Stimulated activated naive B cell treated with anti-CD40 and anti-IgM and Interleukin-4, amounts not matched to agents 10 μg/mL and 1 μg/mL and 100 μg/mL, for 72 hours (primary cell): ENCODE measurements around the gene STOX2.

Experiments used
- ATAC-seq, 2 donors: fragments of 150-1000 bp; cut with Tn5 transposase; replicated peaks; 2 replicates each; pipeline ENCODE4 v1.10.0; 2021; ENCODE audit warnings: moderate library complexity in 1 of 2
- DNase-seq: peaks from one replicate; pipeline ENCODE4 v3.0.0; 2021
- H3K27ac Mint-ChIP-seq: one replicate; pipeline ENCODE4 v1.8.0; 2022; ENCODE audit warnings: mild to moderate bottlenecking, mixed read lengths
- H3K27me3 Mint-ChIP-seq, 2 donors: one replicate each; pipeline ENCODE4 v1.8.0; 2022; ENCODE audit warnings: mixed read lengths in 2 of 2
- H3K36me3 Mint-ChIP-seq, 2 donors: one replicate each; pipeline ENCODE4 v1.8.0; 2022; ENCODE audit warnings: mixed read lengths in 2 of 2, mild to moderate bottlenecking in 1 of 2
- H3K4me1 Mint-ChIP-seq, 2 donors: one replicate each; pipeline ENCODE4 v1.8.0; 2022; ENCODE audit warnings: mixed read lengths in 2 of 2, mild to moderate bottlenecking in 1 of 2
- H3K4me3 Mint-ChIP-seq, 2 donors: one replicate each; pipeline ENCODE4 v1.8.0; 2022; ENCODE audit warnings: mild to moderate bottlenecking in 2 of 2, mixed read lengths in 2 of 2, moderate library complexity in 1 of 2
- H3K9me3 Mint-ChIP-seq, 2 donors: one replicate each; pipeline ENCODE4 v1.8.0; 2022; ENCODE audit warnings: mixed read lengths in 2 of 2, mild to moderate bottlenecking in 1 of 2

STOX2 gene

DNA sequence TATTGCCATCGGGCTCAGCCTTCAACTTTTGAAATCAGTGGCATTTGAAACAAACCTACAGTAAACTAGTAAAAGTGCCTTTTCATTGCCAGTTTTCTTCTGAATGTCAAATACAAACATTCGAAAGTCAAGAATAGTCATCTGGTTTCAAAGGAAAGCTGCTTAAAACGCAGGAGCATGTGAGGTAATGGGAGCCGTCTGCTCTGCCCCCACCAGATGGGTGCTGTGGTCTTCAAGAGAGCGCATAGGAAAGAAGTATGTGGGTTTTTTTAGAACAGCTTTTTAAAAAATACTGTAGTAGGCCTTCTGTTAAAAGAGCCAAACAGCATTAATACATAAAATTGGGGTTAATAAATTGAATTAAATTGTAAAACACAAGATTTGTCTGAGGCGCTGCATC, 88.6 kb downstream of the STOX2 start:
- H3K4me1 Mint-ChIP-seq: no peaks in the 10 kb centered on the region
- DNase-seq (no peak), ATAC-seq (no peak)
- no peak overlapping the region for H3K27ac Mint-ChIP-seq
- peaks cover 4 to 6% of the 10 kb centered on the region in 2 donors for H3K27me3 Mint-ChIP-seq
- H3K9me3 Mint-ChIP-seq: no peaks in the 10 kb centered on the region
- no peak overlapping the region for H3K4me3 Mint-ChIP-seq
- no peaks in the 10 kb centered on the region for H3K36me3 Mint-ChIP-seq

DNA sequence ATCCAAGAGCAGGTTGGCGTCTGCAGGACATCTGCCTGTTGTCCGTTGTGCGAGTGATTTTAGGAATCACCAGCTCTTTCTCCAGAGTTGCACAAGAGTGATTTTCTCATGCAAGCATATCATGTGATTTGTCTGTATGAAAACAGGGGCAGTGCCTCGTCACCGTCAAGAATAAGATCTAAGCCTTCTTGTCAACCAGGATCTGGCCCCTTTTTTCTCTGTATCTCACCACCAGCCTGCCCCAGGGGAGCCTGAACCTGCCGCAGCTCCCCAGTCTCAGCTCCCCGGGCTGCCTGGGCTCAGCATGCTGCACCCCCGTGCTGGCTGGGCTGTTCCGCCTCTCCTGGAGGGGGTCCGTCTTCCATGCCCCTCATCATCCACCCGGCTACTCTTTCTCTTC, 90.5 kb downstream of the STOX2 start:
- H3K27ac Mint-ChIP-seq: no peak overlapping the region
- H3K4me1 Mint-ChIP-seq: no peaks in the 10 kb centered on the region
- ATAC-seq (no peak), DNase-seq (no peak)
- no peaks in the 10 kb centered on the region for H3K36me3 Mint-ChIP-seq
- H3K27me3 Mint-ChIP-seq: peaks cover 6 to 8% of the 10 kb centered on the region in 2 donors
- H3K9me3 Mint-ChIP-seq: no peaks in the 10 kb centered on the region
- H3K4me3 Mint-ChIP-seq: no peak overlapping the region

DNA sequence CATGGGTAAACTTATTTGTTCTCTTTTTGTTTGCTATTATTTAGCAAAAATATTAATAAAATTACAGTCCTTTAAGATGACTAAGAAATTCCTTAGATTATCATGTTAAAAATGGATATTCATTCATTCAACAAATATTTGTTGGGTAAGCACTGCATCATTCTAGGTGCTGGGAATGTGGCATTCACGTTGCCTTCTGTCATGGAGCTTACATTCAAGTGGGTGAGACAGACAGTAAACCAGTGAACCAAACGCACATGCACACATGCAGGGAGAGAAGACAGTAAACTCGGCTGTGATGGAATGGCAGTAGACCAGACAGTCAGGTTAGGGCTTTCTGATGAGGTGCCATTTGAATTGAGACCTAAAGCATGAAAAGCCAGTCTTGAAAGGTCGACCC, 91.8 kb downstream of the STOX2 start:
- H3K36me3 Mint-ChIP-seq: no peaks in the 10 kb centered on the region
- no peak overlapping the region for H3K27ac Mint-ChIP-seq
- no peak for DNase-seq
- no peaks in the 10 kb centered on the region for H3K9me3 Mint-ChIP-seq
- H3K4me3 Mint-ChIP-seq: no peak overlapping the region
- H3K4me1 Mint-ChIP-seq: no peaks in the 10 kb centered on the region
- peaks cover 6 to 8% of the 10 kb centered on the region in 2 donors for H3K27me3 Mint-ChIP-seq
- no peak for ATAC-seq

DNA sequence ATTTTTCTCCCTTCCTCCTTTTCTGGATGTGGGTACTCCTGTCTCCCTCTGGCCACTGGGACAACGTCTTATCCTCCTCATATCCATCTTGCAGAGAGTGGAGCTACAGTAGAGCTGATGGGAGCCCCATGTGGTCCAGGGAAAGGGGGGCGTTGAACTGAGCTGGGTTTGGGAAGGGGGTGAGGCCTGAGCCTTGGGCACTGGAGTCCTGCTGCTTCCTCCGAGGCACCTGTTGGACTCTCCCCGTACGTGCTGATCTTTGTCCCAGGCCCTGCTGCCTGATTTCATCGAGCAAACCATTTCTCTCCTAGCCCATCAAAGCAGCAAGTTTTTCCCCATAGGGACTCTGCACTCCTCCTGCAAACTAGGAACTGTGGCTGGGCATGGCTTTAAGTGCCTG, 94.3 kb downstream of the STOX2 start:
- H3K9me3 Mint-ChIP-seq: no peaks in the 10 kb centered on the region

DNA sequence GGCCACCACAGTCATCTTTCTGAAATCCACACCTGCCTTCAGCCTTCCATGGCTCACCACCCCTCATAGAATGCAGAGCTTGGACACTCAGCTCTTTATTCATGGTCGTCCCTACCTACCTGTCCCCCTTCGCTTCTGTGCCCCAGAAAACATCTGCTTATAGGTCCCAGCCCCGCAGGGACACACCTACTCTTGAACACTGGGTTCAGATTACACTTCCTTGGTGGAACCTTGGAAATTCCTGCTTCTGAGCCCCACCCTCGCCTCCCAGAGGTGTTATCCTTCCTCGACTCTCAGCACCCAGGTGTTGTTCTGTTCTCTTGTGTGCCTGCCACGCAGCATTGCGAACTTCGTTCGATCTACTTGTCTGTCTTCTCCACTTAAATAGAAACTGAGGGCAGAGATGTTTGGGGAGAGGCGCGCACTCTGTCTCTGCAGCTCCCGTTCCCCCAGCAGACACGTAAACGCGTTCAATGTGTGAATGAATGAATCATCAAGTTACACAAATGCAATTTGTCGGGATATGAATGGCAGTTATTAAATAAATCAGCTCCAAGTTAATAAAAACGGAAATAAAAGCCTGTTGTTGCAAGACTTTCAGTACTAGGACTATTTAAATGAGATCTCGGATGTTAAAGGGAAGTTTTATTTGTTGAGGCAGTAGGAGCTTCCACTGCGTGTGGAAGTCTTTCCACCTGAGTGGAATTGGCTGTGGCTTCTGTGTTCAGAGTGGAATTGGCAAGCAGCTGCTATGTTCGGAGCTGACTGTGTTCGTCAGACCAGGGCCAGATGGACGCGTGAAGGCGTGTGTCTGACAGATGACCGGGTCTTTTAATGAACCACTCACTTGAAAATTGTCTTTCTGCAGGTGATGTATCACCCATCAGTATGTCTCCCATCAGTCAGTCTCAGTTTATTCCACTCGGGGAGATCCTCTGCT, 95.6 kb downstream of the STOX2 start:
- no peak for ATAC-seq
- Mint-ChIP-seq H3K9me3 (no peaks in the 10 kb centered on the region), H3K27me3 (peaks cover 0 to 4% of the 10 kb centered on the region in 2 donors)

More for the DNA sequence above, 94.3 kb downstream of the STOX2 start:
- Mint-ChIP-seq H3K27ac (no peak overlapping the region), H3K36me3 (no peaks in the 10 kb centered on the region), H3K4me1 (no peaks in the 10 kb centered on the region), H3K4me3 (no peak overlapping the region), H3K27me3 (peaks cover 0 to 6% of the 10 kb centered on the region in 2 donors)
- ATAC-seq (no peak), DNase-seq (no peak)

DNA sequence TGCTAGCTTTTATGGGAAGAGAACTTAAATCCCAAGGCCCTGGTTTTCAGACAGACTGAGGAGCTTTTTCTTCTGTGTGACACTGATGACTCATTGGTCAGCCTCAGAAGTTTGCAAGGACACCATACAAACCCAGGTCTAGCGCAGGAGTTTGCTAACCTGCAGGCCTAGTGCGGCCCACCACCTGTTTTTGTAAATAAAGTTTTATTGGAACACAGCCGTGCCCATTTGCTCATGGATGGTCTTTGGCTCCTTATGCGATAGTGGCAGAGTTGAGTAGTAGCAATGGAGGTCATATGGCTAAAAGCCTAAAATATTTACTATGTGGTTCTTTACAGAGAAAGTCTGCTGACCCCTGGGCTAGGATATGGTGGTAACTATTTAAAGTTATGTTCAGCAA, 98.3 kb downstream of the STOX2 start:
- DNase-seq (no peak), ATAC-seq (no peak)
- H3K27ac Mint-ChIP-seq: no peak overlapping the region
- no peaks in the 10 kb centered on the region for H3K9me3 Mint-ChIP-seq
- H3K4me1 Mint-ChIP-seq: no peaks in the 10 kb centered on the region
- peaks cover 0 to 4% of the 10 kb centered on the region in 2 donors for H3K27me3 Mint-ChIP-seq
- no peak overlapping the region for H3K4me3 Mint-ChIP-seq
- no peaks in the 10 kb centered on the region for H3K36me3 Mint-ChIP-seq

More for the DNA sequence above, 95.6 kb downstream of the STOX2 start:
- Mint-ChIP-seq H3K4me1 (no peaks in the 10 kb centered on the region), H3K4me3 (no peak overlapping the region), H3K27ac (no peak overlapping the region), H3K36me3 (no peaks in the 10 kb centered on the region)
- DNase-seq: no peak

DNA sequence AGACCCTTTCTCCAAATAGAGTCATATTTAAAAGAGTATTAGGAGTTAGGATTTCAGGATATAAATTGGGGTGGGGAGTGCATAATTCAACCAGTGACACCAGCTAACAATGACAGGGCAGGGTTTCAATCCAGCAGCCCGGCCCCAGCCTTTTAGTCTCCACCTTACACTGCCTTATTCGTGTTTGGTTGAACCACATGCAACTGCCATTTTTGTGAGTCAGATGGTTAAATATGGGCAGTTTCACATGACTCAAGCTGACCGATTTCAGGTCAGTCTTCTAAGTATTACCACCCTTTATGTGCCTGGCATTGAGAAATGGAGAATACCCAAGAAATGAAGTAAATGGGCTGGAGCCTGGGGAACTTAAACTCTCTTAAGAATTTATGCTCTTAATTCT, 102.8 kb downstream of the STOX2 start:
- H3K27ac Mint-ChIP-seq: no peak overlapping the region
- H3K27me3 Mint-ChIP-seq: no peaks in the 10 kb centered on the region
- H3K4me3 Mint-ChIP-seq: no peak overlapping the region
- no peaks in the 10 kb centered on the region for H3K36me3 Mint-ChIP-seq
- no peak for ATAC-seq
- DNase-seq: no peak
- H3K9me3 Mint-ChIP-seq: peaks cover 0 to 2% of the 10 kb centered on the region in 2 donors
- no peaks in the 10 kb centered on the region for H3K4me1 Mint-ChIP-seq

DNA sequence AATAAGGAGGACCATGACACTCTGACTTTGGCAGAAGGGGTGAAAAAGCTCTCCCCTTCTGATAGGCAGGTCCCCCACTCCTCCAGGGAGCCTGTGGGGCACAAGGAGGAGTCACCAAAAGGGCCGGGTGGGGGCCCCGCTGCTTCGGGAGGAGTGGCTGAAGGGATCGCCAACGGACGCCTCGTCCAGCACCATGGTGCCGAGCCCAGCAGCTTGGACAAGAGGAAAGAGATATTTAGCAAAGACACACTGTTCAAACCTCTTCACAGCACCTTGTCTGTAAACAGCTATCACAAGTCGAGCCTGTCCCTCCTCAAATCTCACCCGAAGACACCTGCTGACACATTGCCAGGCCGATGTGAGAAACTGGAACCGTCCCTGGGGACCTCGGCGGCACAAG, 105.6 kb downstream of the STOX2 start:
- H3K36me3 Mint-ChIP-seq: no peaks in the 10 kb centered on the region

DNA sequence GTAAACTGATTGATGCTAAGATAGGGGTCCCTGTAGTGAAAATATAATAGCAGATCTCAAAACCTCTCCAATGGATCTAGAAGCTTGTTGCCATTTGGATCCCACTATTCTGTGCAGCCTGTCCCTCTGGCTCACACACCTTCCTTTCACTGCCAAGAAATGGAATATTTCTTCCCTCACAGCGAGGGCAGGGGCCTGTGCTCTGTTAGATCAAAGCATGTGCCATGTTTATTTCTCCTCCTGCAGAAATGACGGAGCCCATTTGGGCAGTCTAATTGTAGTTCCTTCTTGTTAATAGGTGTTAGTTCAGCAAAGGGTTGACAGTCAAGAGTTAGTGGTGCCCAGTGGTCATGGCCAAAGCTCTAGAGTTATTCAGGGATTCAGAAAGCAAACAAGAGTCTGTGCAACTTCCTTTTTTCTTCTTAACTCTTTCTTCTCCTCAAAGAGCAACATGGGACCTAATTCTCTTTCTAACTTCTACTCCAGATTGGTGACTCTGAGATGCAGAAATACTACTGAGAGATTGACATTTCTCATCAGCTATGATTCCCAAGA, 106.8 kb downstream of the STOX2 start:
- no peaks in the 10 kb centered on the region for H3K4me1 Mint-ChIP-seq
- peaks cover 0 to 2% of the 10 kb centered on the region in 2 donors for H3K9me3 Mint-ChIP-seq
- H3K36me3 Mint-ChIP-seq: no peaks in the 10 kb centered on the region
- no peaks in the 10 kb centered on the region for H3K27me3 Mint-ChIP-seq
- DNase-seq (no peak), ATAC-seq (no peak)
- no peak overlapping the region for H3K27ac Mint-ChIP-seq
- H3K4me3 Mint-ChIP-seq: no peak overlapping the region

More for the DNA sequence above, 105.6 kb downstream of the STOX2 start:
- DNase-seq (no peak), ATAC-seq (no peak)
- H3K27ac Mint-ChIP-seq: no peak overlapping the region
- H3K27me3 Mint-ChIP-seq: no peaks in the 10 kb centered on the region
- no peak overlapping the region for H3K4me3 Mint-ChIP-seq
- H3K4me1 Mint-ChIP-seq: no peaks in the 10 kb centered on the region
- peaks cover 0 to 2% of the 10 kb centered on the region in 2 donors for H3K9me3 Mint-ChIP-seq

DNA sequence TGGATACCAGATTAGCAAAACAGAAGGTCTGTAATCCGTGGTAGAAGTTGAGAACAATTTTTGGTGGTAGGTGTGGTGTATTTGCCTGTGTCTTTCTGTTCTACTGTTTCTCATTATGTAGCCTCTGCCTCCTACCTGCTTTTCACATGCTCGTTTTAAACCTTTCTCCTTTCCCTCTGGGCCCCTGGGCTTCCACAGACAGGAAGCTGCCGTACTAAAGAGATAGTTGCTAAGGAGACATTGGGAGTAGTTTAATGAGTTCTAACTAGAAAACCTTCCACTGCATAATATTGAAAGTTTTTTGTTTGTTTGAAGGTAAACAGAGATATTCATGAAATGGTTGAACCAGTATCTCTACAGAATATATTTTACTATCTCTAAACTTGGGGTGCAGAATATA, 107.8 kb downstream of the STOX2 start:
- Mint-ChIP-seq H3K27ac (no peak overlapping the region), H3K27me3 (no peaks in the 10 kb centered on the region), H3K4me3 (no peak overlapping the region), H3K9me3 (peaks cover 0 to 2% of the 10 kb centered on the region in 2 donors), H3K36me3 (no peaks in the 10 kb centered on the region), H3K4me1 (no peaks in the 10 kb centered on the region)
- ATAC-seq: no peak
- DNase-seq: no peak

DNA sequence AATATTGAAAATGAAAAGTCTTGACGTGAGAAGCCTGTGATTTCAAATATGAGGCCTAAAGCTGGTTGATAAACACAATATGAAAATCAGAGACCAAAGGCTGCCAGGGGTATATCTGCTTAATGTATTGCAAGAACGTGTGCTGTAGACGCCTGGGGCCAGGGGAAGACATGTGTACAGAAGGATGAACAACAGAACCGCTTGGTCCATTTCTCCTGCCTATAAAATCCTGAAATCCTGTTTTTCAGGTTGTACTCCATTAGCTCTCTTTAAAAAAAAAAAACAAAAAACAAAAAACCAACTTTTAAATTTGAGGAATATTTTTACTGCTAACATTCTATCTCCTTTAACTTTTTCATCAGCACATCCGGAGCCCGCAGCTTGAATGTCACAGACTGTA, 109.2 kb downstream of the STOX2 start:
- no peak overlapping the region for H3K27ac Mint-ChIP-seq
- H3K4me3 Mint-ChIP-seq: no peak overlapping the region
- no peaks in the 10 kb centered on the region for H3K27me3 Mint-ChIP-seq
- H3K4me1 Mint-ChIP-seq: no peaks in the 10 kb centered on the region
- no peaks in the 10 kb centered on the region for H3K36me3 Mint-ChIP-seq
- ATAC-seq (no peak), DNase-seq (no peak)
- H3K9me3 Mint-ChIP-seq: peaks cover 0 to 2% of the 10 kb centered on the region in 2 donors

DNA sequence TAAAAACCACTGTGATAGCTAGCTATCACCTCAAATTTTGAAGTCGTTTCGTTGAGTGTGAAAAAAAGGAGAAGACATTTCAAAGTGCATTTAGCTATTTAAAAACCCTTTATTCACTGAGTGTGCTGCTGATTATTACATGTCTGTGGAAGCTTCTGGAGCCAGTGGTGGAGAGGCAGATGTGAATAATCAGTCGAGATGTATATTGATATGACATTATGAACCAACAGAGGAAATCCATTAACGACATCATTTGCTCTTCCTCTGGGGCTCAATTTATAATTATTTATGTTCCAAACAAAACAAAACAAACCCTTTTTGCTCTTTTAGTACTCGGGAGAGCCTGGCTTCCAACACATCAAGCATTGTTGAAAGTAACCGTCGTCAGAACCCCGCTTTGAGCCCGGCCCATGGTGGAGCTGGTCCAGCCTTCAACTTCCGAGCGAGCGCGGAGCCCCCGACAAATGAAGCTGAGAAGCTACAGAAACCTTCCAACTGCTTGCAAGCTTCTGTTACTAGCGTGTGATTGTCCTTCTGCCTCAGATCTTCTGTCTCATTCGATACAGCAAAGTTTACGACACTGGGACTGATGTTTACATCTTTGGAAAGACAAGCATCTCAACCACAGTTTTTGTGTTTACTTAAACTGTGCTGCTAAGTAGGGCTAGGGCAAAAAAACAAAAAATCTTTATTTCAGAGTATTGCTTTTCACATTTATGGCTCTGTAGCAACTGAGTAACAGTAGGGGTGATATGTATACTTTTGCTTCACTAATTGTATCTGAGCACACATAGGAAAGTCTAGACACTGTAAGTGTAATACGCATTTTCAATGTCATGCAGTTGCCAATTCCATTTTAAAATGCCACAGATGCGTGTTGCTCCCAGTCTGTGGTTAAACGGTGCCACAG, 111.9 kb downstream of the STOX2 start:
- Mint-ChIP-seq H3K9me3 (no peaks in the 10 kb centered on the region), H3K4me1 (no peaks in the 10 kb centered on the region), H3K27me3 (no peaks in the 10 kb centered on the region), H3K4me3 (no peak overlapping the region), H3K36me3 (no peaks in the 10 kb centered on the region), H3K27ac (no peak overlapping the region)
- ATAC-seq: no peak
- DNase-seq: no peak

DNA sequence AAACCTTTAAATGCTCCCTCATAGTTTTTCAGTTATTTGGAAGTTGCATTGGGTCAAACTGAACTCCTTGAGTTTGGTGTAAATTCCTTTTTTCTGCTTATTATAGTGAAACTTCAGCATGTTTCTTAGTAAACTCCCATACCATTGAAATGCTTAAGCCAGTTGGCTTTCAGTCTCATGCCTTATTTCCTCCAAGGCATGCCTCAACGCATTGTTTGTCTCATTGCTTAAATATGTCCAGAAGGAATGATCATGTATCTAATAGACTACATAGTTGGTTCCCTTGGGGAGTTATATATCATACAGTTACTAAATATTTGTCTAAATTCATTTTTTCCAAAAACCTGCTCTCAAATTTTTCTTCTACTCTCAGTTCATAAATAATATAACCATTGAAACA, 114.0 kb downstream of the STOX2 start:
- ATAC-seq: no peak
- H3K4me1 Mint-ChIP-seq: no peaks in the 10 kb centered on the region

More for the DNA sequence above, 114.0 kb downstream of the STOX2 start:
- no peak overlapping the region for H3K4me3 Mint-ChIP-seq
- peaks cover 7 to 9% of the 10 kb centered on the region in 2 donors for H3K27me3 Mint-ChIP-seq
- no peaks in the 10 kb centered on the region for H3K36me3 Mint-ChIP-seq
- DNase-seq: no peak
- H3K27ac Mint-ChIP-seq: no peak overlapping the region
- no peaks in the 10 kb centered on the region for H3K9me3 Mint-ChIP-seq
